UCSD-AML1 (cell line): ENCODE measurements around the gene PLG.
"Not testable (repeated sequence)": the region's sequence is repeated elsewhere in the genome, so short reads cannot be mapped to it uniquely, and the experiment has no call there.

ENCODE experiments used
- DNase-seq: peaks from one replicate; lab custom pipeline; 2025; ENCODE audit not compliant: unreplicated experiment; lab: John Stamatoyannopoulos, UW

Gene PLG

DNA sequence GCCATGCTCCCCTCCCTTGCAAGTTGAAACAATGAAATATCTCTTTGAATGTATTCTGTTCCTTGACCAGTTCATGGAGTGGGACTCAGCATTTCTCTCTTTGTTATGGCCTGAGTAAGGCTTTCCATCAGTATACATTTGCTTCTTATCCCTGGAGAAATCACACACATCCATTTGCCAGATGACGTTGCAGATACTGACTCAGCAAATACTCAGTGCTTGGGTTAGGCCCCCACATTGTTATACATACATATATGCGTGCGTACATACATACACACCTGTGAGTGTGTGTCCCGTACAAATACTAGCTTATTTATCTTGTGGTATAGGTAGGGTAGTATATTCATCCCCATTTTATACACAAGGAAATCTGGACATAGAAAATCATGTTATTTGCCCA, 72.4 kb downstream of the PLG start:
- no peak for DNase-seq

- no peak for DNase-seq
These were observed 73.9 kb downstream of the PLG start for GRCh38 chr6:160775792-160776580.

- not testable (repeated sequence) for DNase-seq
These were observed 77.1 kb downstream of the PLG start for GRCh38 chr6:160779095-160779494.

DNA sequence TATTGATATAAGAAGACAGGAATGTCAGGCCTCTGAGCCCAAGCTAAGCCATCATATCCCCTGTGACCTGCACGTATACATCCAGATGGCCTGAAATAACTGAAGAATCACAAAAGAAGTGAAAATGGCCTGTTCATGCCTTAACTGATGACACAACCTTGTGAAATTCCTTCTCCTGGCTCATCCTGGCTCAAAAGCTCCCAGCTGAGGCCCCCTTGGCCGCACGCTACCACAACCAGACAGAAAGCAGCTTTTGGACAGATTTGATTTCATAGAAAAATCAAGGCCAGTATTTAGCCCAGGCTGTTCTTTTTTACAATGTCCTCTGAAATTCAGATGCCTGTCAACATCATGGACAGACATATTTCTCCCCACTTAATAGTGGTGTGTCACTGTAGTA, 78.6 kb downstream of the PLG start:
- not testable (repeated sequence) for DNase-seq

DNA sequence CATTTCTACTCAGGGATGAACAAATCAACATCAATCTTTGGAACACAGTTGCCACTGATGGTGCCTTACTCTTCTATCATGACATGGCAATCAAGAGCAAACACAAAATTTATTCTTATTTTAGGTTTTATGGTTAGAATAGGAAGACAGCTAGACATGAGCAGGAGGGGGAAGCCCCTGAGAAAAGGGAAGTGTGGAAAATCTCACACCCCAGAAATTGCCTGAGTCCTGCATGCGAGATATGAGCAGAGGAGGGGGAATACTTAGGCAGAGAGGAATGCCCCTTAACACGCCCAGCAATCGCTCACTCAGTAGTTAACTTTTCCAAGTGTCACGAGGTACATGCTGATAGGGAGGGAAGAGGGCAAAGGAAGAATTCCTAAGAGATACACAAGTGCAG, 79.3 kb downstream of the PLG start:
- DNase-seq, result no peak

- DNase-seq, result no peak
These were observed 80.2 kb downstream of the PLG start for GRCh38 chr6:160782228-160782627.

DNA sequence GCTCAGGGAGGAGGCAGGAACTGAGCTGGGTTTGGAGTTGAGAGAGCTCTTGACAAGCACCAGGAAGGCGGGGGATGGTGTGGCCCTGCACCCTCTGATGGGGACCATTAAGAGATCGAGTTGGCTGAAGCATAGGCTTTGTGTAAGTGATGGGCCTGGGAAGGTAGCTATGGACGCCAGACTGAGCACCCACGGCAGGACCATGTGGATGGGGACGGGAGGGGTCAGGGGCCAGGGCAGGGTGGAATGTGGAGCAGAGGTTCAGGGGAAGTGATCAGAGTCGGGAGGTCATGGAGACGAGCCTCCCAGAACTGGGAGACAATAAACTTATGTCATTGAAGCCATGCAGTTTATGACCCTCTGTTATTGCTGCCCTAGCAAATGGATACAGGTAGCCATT, 81.7 kb downstream of the PLG start:
- no peak for DNase-seq

DNA sequence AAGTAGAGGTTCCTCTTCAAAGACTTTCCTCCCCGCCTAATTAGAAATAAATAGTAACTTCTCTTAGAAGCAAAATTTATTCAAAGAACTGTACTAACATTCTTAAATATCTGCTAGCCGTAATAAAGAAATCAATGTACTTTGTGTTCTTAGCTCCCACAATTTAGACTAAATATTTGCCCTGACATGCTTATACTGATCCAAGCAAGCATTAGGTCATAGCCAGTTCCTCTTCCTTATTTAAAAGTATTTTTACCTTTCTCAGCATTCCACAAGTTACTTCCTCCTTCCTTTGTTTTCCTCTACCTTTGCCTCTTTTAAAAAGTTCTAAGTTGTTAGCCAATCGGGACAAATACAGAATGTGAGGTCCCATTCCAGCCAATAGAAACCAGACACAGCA, 86.1 kb downstream of the PLG start:
- not testable (repeated sequence) for DNase-seq

GRCh38 chr6:160788806-160789205, 86.8 kb downstream of the PLG start:
- no peak for DNase-seq

- no peak for DNase-seq
These were observed 87.4 kb downstream of the PLG start for GRCh38 chr6:160789263-160790027.

DNA sequence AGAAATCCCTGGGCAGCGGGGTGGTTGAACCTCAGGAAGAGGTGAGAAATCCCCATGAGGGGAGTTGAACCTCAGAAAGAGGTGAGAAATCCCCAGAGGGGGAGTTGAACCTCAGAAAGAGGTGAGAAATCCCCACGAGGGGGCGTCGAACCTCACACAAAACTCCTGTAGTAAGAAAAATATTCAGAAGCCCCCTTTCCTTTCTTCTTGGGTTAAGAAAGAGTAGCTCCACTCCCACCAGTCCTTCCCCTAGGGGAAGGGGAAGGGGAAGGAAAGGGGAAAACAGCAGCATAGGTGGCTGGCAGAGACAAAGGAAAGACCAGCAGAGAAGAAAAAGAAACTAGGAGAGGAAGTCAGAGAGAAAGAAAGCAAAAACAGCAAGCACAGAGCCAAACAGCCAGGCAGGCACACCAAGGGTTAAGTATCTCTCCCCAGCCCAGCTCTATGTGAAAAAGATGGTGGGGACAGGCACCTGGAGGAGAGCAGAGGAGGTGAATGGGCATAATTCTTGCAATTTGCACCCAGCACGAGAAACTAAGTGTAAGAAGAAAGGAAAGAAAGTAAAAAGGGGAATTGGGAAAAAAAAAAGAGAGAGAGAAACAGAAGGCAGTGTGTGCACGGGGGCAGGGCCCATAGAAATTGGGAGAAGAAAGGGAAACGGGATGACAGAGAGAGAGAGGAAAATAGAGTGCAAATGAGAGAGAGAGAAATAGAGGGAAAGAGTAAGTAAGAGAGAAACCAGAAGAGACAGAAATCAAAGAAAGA, 88.2 kb downstream of the PLG start:
- no peak for DNase-seq

DNA sequence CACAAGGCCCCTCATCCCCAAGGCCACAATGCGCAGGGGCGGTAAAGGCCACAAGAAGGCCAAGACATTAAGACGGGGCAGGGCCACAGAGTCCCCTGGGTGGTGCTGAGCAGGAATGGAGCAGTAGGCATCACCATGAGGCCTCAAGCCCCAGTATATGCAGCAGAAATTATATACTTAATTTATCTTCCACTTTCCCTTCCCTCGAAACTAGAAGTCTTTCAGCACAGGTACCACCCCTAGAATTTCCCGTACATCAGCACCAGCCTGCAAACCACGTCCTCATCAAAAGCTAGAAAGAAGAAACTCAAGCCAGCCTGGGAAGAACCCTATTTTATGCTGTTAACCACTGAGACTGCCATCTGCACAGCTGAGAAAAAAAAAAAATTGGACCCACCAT, 89.4 kb downstream of the PLG start:
- no peak for DNase-seq

GRCh38 chr6:160791981-160792418, 90.0 kb downstream of the PLG start:
- DNase-seq, result no peak

- no peak for DNase-seq
These were observed 90.7 kb downstream of the PLG start for GRCh38 chr6:160792708-160793107.

GRCh38 chr6:160793652-160794051, 91.6 kb downstream of the PLG start:
- DNase-seq, result no peak

GRCh38 chr6:160795721-160796120, 93.7 kb downstream of the PLG start:
- DNase-seq, result no peak

DNA sequence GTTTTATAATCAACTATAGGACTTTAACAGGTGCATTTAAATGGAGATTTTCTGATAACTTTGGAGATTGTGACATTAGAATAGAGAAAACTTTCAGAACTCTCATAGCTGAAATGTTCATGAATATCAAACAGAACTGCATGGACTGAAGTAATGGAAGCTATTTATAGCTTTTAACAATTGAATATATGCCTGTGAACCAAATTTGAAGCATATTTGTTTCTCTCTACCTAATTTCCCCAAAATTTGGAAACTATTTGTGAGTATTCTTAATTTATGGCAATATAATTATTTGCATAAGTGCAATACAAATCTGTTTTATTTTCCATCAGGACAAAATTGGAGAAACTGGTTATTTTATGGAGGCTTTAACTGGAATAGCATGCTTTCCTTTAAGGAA, 96.6 kb downstream of the PLG start:
- no peak for DNase-seq

- no peak for DNase-seq
These were observed 97.9 kb downstream of the PLG start for GRCh38 chr6:160799801-160800506.

GRCh38 chr6:160801418-160801817, 99.4 kb downstream of the PLG start:
- DNase-seq, result no peak

DNA sequence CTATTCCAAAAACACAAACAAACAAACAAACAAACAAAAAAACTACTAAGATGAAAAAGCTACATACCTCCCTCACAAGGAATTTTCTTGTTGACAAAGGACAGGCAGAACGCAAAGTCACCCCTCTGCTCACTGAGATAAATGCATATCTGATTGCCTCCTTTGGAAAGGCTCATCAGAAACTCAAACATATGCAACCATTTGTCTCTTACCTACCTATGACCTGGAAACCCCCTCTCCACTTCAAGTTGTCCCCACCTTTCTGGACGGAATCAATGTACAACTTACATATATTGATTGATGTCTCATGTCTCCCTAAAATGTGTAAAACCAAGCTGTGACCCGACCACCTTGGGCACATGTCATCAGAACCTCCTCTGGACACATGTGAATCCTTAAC, 100.0 kb downstream of the PLG start:
- DNase-seq, result not testable (repeated sequence)
